Measurements from ENCODE around the gene PSMA1. TPM values are rescaled to one million over a fixed set of nuclear protein-coding genes. Genes with fewer than 3 reads are reported as not detected.

PSMA1 gene
- total and polyA plus RNA-seq, 2 of the 13 experiments (the other 11 are each of a cell fraction or from before 2014, with no cell fraction given) = 188 to 229 TPM

- peak; percentile 98 for TF ChIP-seq ZNF891 (CRISPR knock-in tag; IDR thresholded peaks at IDR 0.05)
- TF ChIP-seq HINFP (CRISPR knock-in tag; IDR thresholded peaks at IDR 0.05; ENCODE audit: low read depth) = no peak
- peak; percentile 95 for TF ChIP-seq ZNF543 (CRISPR knock-in tag; IDR thresholded peaks at IDR 0.05)
- peak; percentile 25; the same call in 1 of the 2 replicates for TF ChIP-seq NFIC (IDR thresholded peaks at IDR 0.05; ENCODE audit: low read length)
- no peak for TF ChIP-seq ZFP36L1 (CRISPR knock-in tag; IDR thresholded peaks at IDR 0.05)
- TF ChIP-seq SMYD3 (CRISPR knock-in tag; IDR thresholded peaks at IDR 0.05) = peak; percentile 26; the same call in 1 of the 2 replicates
- peak; percentile 93 for TF ChIP-seq HIVEP1 (CRISPR knock-in tag; IDR thresholded peaks at IDR 0.05)
- TF ChIP-seq, protein P1, sequence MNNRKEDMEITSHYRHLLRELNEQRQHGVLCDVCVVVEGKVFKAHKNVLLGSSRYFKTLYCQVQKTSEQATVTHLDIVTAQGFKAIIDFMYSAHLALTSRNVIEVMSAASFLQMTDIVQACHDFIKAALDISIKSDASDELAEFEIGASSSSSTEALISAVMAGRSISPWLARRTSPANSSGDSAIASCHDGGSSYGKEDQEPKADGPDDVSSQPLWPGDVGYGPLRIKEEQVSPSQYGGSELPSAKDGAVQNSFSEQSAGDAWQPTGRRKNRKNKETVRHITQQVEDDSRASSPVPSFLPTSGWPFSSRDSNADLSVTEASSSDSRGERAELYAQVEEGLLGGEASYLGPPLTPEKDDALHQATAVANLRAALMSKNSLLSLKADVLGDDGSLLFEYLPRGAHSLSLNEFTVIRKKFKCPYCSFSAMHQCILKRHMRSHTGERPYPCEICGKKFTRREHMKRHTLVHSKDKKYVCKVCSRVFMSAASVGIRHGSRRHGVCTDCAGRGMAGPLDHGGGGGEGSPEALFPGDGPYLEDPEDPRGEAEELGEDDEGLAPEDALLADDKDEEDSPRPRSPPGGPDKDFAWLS (CRISPR knock-in tag; IDR thresholded peaks at IDR 0.05; ENCODE audit: borderline replicate concordance) = no peak; the same call in 1 of the 2 replicates
- no peak for TF ChIP-seq ZFP36 (IDR thresholded peaks at IDR 0.05; ENCODE audit: borderline replicate concordance, low read depth, low read length, partially characterized antibody)
- peak; percentile 84; the same call in 1 of the 2 replicates for TF ChIP-seq ZNF317 (CRISPR knock-in tag; IDR thresholded peaks at IDR 0.05)
- no peak for TF ChIP-seq CENPX (CRISPR knock-in tag; IDR thresholded peaks at IDR 0.05)
- peak; percentile 77; the same call in 1 of the 2 replicates for TF ChIP-seq MEIS1 (CRISPR knock-in tag; IDR thresholded peaks at IDR 0.05; ENCODE audit: borderline replicate concordance)
- no peak; the same call in 1 of the 2 replicates for TF ChIP-seq ZSCAN29 (CRISPR knock-in tag; conservative IDR thresholded peaks at IDR 0.05)
- no peak for TF ChIP-seq ZNF484 (CRISPR knock-in tag; IDR thresholded peaks at IDR 0.05; ENCODE audit: borderline replicate concordance, low read depth)
- TF ChIP-seq FOXO1 (CRISPR knock-in tag; IDR thresholded peaks at IDR 0.05) = peak; percentile 50; the same call in 1 of the 2 replicates
- TF ChIP-seq ZBTB3 (CRISPR knock-in tag; IDR thresholded peaks at IDR 0.05; ENCODE audit: borderline replicate concordance, low read depth) = 0 out of 2 replicates have a peak, but pooled peaks have one; percentile 50
- TF ChIP-seq MBNL3 (CRISPR knock-in tag; conservative IDR thresholded peaks at IDR 0.05) = no peak
- TF ChIP-seq, protein P2, sequence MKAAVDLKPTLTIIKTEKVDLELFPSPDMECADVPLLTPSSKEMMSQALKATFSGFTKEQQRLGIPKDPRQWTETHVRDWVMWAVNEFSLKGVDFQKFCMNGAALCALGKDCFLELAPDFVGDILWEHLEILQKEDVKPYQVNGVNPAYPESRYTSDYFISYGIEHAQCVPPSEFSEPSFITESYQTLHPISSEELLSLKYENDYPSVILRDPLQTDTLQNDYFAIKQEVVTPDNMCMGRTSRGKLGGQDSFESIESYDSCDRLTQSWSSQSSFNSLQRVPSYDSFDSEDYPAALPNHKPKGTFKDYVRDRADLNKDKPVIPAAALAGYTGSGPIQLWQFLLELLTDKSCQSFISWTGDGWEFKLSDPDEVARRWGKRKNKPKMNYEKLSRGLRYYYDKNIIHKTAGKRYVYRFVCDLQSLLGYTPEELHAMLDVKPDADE (CRISPR knock-in tag; IDR thresholded peaks at IDR 0.05) = no peak
- peak; percentile 96 for TF ChIP-seq POLR2AphosphoS2 (IDR thresholded peaks at IDR 0.05; ENCODE audit: low read depth, low read length)
- TF ChIP-seq, protein P3, sequence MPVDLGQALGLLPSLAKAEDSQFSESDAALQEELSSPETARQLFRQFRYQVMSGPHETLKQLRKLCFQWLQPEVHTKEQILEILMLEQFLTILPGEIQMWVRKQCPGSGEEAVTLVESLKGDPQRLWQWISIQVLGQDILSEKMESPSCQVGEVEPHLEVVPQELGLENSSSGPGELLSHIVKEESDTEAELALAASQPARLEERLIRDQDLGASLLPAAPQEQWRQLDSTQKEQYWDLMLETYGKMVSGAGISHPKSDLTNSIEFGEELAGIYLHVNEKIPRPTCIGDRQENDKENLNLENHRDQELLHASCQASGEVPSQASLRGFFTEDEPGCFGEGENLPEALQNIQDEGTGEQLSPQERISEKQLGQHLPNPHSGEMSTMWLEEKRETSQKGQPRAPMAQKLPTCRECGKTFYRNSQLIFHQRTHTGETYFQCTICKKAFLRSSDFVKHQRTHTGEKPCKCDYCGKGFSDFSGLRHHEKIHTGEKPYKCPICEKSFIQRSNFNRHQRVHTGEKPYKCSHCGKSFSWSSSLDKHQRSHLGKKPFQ (CRISPR knock-in tag; IDR thresholded peaks at IDR 0.05; ENCODE audit: insufficient replicate concordance) = peak; percentile 25
- peak in 1 of 2 experiments; percentile 10; a peak in 1 of 4 replicates for TF ChIP-seq NR2F1 (CRISPR knock-in tag; IDR thresholded peaks at IDR 0.05)
- TF ChIP-seq SIX1 (CRISPR knock-in tag; IDR thresholded peaks at IDR 0.05; ENCODE audit: borderline replicate concordance) = no peak
- no peak for TF ChIP-seq RBM22 (optimal IDR thresholded peaks at IDR 0.05; ENCODE audit: low read length)
Observed at GRCh38 chr11:14519917-14520746, at the start of gene PSMA1 (continued).
